Measurements from ENCODE around the gene RGPD4.
A peak's percentile ranks its signal among the peaks of the same experiment; 100 is the strongest.
"Not testable (repeated sequence)": the region's sequence is repeated elsewhere in the genome, so short reads cannot be mapped to it uniquely, and the experiment has no call there.

RGPD4 gene

DNA sequence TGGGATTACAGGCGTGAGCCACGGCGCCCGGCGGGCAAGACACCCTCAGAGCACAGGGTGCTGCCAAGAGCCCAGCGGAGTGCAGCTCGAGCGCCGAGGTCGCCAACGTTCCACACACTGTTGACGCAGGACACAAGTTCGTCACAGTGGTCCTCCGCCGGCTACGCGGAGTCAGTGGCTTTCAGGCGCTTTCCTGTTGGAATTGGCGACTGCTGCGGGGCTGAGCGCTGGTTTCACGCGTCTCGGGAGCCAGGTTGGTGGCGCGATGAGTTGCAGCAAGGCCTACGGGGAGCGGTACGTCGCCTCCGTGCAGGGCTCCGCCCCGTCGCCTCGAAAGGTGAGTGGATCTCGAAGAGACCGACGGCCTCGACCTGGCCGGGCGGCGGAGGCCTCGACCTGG, at the start of gene RGPD4:
RGPD4 (plus strand) TSS at position 144 of the 400 bp plus-strand sequence; CDS start at position 266, 122 bp downstream.
- not testable (repeated sequence) for DNase-seq (ENCODE audit: low spot score)

DNA sequence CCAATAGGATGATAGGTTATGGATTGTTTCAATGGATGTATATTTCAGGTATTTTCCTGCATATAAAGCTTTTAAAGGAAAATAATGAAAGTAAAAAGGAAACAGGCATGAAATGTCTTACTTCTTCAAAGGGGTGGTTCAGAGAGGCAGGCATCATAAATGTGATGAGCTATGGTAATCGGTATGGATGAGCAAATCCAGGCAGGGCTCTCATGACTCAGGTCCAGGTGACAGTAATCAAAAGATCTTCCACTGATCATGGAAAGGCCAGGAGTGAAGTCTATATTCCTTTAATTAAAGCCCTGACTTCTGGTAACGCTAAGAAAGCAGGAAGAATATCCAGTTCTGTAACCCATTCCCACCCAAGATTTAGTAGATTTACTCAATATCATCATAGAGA, 48.7 kb upstream of the RGPD4 start:
- no peak for DNase-seq (ENCODE audit: low spot score)

DNA sequence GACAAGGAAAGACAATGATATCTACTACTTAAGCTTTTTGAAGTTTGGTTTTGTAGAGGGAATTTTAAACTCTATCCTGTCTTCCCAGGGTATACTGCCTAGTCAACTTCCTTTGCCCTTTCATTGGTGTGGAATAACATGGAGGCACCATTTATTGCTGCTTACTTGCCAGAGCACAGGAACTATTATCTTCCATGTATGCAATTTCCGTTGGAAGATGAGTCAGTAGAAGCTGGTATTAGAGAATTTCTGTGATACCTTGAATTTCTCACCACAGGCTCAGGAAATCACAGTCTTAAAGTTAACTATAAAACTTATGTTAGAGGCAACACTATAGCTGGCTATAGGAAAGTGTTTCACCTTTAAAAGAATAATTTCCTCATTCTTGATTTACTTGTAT, 40.9 kb upstream of the RGPD4 start:
- no peak for DNase-seq (ENCODE audit: low spot score)

DNA sequence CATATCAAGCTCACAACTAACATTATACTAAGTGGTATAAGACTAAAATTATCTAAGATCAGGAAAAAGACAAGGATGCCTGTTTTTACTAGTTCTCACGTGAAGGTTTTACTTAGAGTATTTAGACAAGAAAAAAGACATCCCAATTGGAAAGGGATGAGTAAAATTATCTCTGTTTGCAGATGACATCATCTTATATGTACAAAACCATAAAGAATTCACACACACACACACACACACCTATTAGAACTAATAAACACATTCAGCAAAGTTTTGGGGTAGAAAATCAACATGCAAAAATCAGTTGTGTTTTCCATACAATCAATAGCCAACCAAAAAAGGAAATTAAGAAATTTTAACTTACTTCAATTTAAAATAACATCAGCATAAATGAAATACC, 35.9 kb upstream of the RGPD4 start:
- DNase-seq (ENCODE audit: low spot score), result no peak

DNA sequence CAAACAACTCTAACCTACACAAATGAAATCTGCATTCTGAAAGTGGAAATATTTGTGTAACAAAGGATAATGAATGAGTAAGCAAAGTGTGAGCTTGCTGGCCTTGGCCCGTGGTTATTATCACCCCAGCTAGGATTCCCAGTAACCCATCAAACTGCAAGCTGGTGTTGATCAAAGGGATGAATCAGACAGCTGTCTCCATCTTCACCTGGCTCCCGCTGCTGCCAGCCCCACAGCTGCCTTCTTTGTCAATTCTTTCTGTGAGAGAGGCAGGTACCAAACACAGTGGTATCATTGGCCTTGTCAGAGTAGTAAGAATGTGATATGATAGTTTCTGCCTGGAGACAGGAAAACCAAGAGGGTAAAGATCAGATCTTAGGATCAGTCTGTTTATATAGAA, 25.2 kb upstream of the RGPD4 start:
- peak; percentile 73 for DNase-seq (ENCODE audit: low spot score)

DNA sequence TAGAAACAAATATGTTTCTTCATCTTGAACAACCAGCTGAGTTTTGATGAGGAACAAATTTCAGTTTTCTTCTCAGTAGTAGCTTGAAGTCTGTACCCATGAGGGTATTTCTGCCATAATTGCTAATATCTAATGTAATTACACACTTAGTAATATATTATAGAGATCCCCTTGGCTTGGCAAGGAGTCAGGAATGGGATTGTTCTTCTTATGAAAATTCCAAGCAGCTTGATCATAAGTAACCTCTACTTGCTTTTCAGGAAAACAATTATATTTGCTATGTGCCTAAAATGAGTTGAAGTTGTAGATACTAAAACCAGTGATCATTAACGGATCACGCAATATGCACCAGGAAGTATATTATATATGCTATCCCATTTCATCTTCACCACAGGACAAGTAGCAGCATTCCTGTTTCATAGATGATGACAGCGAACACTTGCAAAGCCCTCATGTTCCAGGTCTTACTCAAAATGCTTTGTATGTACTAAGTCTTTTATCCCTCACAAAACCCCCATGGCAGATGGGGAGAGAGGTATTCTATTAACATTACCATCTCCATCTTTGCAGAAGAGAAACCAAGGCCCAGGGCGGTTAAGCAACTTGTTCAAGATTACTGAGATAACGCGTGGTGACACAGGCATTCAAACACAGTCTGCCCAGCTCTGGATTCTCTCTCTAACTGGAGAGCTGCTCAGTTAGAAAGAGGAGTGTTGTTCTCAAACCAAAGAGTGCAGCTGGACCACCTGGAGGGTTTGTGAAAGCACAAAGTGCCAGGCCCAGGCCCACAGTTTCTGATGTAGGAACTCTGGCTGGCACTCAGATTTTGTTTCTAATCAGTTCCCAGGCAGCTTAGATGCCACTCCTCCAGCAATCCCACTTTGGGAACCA, 21.8 kb upstream of the RGPD4 start:
- no peak for DNase-seq (ENCODE audit: low spot score)

DNA sequence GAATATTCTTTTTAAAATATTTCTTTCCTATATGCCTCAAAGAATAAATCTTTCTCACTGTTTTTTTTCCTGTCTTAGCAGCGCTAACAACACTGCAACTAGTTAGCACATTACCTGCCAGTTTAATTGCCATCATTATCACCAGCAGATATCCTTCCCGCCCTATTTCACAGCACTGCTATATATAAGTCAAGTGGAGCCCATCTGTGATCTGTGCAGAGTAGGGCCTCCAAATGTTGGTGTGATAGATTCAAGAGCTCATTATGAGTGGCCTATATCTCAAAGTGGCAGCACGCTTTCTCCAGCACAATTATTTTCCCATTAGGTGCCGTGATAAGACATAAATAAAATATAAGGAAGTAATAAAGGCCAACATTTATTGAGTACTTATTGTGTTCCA, 19.8 kb upstream of the RGPD4 start:
- DNase-seq (ENCODE audit: low spot score), result no peak

DNA sequence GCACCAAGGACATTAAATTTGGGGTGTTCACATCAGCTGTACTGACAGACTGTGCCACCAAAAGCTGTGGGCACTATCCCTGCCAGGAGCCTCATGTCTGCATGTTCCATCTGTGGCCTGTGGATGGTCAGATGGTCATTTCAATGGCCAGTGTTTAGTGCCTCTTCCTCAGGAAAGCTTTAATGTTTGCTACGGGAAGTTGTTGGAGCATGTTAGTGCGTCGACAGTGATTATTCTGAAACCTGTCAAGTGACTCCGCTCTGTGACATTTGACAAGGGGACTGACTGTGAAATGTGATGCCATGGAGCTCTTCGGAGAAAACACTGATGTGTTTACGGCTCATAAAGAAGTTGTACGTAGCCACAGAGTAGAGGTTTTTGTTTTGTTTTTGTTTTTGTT, 18.7 kb upstream of the RGPD4 start:
- no peak for DNase-seq (ENCODE audit: low spot score)

DNA sequence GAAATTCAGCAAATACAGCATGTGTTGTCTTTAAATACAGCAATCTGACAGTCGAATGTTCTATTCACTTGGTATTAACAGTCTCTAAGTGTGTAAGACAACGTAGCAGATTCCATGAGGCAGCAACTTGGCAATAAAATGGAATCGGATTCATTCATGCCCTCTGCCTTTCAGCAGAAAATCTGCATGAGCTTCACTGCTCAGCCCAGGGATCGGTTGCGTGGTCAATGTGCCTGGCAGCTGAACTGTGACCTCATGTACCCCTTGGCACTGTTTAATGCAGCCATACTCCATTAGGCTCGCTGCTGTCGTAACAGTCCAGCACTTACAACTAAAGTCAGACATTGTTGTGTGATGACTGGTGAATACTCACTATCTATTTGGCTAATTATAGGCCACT, 17.7 kb upstream of the RGPD4 start:
- DNase-seq (ENCODE audit: low spot score), result peak; percentile 18

DNA sequence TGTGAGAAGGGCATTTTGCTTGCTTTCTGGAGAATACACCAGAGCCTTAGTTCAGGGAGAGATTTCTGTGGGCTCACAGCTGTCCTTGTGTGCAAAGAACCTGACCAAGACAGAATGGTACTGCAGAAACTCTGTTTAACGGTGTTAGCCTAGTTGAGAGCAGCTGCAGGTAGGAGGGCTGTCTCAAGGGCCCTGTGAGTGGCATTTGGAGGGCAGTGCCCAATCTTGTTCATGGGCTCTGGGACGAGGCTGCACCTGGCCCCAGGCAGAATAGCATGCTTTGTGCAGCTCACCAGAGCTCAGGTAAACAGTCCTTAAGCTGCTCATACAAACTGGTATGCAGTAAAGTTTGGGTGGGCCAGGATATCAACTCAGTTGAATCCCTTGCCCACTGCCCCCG, 16.9 kb upstream of the RGPD4 start:
- DNase-seq (ENCODE audit: low spot score), result no peak

DNA sequence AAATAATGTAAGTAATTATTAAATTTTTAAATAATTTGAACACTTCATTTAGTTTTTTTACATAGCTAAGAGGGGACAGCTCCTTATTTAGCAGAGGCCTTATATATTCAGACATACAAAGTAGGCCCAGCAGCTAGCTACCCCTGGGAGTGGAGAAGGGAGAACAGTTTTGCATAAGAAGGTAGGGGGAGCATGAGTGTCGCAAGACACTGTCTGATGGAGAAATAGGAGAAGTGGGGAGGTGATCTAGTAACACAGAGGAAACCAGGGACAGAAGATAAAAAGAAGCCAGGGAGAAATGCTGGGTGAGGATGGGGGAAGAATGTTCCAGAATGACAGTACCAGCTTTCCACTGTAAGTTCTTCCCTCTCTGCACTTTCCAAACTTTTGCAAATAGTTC, 16.0 kb upstream of the RGPD4 start:
- no peak for DNase-seq (ENCODE audit: low spot score)

DNA sequence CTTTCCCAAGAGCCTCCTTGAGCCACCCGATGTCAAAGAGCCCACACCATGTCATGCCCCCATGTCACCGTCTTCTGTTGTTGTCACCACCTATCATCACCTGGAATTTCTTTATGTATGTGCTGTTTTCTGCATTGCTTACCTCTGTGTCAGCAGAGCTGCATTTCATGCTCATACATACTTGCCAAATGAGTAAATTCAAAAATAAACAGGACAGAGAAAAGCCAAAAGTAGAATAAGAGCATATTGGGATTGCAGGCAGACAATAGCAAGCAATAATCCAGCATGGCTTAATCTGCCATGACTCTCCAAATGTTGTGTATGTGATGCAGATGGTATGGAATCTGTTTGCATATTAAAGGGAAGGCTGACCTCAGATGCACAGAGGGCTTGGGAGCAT, 15.3 kb upstream of the RGPD4 start:
- DNase-seq (ENCODE audit: low spot score), result no peak

DNA sequence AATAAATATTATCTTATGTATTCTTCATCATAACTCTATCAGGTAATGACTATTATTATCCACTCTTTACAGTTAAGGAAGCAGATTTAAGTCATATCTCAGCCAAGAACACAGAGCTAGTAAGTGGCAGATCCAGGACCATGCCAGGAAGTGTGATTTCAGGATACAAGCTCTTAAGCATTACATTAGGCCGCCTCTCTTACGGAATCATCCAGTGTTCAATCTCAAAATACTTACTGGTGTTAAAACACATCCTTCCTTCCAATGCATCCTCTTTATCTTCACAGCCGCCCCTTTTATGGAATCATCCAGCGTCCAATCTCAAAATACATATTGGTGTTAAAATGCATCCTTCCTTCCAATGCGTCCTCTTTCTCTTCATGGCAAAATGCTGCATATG, 14.7 kb upstream of the RGPD4 start:
- no peak for DNase-seq (ENCODE audit: low spot score)

DNA sequence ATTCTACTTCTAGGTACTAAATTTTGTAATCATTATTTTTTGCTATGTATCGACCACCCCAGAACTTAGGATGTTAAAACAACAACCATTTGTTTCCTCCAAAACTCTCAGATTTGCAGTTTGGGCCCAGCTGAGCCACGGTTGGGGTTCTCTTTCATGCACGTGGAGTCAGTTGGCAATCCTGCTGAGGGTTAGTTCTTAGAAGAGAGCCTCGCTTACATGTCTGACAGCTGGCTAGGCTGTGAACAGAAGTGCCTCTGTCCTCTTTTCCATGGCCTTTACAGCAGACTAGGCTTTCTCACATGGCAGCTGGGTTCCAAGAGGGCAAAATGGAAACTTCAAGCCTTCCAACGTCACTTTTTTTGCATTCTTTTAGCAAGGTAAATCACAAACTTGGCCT, 9.3 kb upstream of the RGPD4 start:
- DNase-seq (ENCODE audit: low spot score), result no peak

DNA sequence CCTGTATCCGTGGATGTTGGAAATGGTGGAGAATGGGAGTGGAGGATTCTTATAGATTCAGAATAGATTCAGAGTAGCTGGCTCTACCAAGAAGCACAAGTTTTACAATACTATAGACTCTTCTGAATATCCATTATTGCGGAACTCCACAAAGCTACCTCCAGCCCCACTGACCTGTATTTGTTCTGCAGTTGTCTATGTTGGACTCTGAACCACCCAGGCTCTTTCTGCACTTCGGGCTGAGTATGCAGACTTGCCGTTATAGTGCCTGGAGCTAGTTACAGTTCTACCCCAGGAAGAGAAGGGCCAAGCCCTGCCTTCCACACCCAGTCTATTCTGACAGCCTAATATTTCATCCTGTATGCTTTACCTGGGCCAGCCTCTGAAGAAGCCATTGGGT, 4.4 kb upstream of the RGPD4 start:
- DNase-seq (ENCODE audit: low spot score), result no peak

DNA sequence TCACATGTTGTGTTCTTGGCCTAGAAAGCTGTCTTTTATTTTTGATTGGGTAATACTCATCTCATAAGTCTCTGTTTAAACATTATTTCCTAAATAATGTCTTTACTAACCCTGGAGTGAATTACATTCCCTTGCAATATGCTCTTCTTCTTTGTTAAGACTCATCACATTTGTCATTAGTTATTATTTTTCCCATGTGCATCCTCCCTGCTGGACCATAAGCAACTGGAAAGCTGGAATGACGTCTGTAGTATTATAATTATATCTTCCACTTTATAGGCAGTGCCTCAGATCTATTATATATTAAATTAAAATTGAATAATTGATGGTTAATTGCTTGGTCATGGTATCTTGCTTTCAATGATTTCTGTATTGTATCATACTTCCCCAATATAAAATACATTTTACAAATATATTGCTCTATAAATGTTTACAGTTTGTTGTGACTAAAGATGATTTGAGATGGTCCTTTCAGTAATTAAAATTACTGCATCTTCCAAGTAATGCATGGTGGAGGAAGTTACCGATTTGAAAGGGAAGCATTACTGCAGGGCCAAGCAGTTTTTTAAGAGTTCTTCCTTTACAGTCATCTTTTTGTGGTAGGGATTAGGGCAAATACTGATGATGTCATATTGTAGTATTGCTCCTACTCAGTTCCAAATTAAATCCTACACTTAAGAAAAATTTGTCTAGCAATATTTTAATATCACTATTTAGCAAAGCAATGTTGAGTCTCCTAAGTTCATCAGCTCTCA, 2.1 kb upstream of the RGPD4 start:
- DNase-seq (ENCODE audit: low spot score), result no peak

DNA sequence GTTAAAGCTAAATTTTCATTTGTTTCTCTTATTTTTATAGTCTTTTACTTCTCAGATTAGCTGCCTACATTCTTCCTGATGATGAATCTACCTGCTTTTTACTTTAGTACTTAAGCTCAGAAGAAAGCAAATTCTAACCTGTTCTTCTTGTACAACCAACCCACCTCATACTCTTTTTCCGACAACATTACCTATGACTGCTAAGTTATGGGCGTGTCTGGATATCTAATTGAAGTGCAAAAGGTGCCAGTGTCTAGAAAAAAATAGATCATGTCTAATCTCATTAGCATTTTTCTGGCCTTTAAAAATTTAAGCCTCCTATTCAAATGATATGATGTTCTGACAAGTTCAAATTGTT, 1.5 kb upstream of the RGPD4 start:
- DNase-seq (ENCODE audit: low spot score), result no peak

DNA sequence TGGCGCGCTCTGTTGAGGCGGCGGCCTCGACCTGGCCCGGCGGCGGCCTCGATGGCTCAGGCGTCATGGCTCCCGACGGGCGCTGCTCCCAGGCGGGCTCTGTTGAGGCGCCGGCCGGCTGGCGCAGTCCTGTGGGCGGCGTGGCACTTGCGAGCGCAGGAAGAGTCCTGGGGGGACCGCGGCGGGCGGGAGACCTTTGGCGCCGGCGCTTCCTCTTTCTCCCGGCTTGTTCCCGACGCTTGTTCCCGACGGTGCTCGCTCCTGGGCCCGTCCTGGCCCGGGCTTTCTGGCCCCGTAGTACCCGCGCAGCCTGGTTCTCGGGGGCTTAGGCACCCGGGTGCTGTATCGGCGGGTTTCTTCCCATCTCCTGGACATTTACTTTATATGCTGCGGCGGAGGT, 2.8 kb downstream of the RGPD4 start:
- not testable (repeated sequence) for DNase-seq (ENCODE audit: low spot score)

DNA sequence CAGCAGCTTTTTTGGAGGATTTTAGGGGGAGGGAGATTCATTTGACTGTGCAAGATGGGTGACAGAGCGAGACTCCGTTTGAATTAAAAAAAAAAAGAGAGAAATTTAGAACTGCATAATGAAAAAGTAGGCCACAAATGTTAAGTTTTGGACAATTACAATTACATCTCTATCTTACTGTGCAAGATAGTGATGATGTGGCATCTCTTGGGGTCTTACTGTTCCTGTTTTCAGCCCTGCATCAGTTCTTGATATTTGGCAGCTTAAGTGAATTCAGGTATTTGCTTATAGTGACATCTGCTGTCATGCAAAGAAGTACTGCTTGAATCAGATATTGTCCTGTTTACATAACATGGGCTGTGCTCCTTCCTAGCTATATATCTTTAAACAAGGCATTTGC, 6.5 kb downstream of the RGPD4 start:
- DNase-seq (ENCODE audit: low spot score), result not testable (repeated sequence)

DNA sequence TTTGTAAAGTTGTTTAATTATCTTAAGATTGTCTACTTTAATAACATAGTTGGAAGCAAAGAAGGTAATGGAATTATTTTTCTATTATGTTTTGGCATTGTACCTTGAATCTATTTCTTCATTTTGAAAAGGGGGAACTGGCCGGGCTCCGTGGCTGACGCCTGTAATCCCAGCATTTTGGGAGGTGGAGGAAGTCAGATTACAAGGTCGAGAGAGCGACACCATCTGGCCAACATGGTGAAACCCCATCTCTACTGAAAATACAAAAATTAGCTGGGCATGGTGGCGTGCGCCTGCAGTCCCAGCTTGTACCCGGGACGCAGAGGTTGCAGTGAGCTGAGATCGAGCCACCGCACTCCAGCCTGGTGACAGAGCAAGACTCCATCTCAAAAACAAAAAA, 6.9 kb downstream of the RGPD4 start:
- not testable (repeated sequence) for DNase-seq (ENCODE audit: low spot score)

DNA sequence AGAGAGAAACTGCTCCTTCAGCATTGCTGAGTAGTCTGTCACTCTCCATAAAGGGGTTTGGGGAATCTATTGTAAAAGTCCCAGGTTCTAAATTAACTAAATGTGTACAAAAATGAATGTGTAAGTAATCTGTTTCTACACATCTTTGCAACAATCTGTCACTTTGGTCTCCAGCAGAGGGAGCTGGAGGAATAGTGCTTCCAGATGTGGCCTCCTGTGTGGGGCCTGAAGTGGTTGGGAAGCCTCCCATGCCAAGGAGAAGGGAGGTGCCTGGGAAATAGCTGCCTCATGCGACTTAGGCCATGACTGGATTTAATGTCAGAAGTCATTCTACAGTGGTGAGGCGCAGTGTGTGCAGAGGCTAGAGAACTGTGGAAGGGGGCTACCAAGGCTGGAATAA, 89.4 kb downstream of the RGPD4 start:
- DNase-seq (ENCODE audit: low spot score), result not testable (repeated sequence)

DNA sequence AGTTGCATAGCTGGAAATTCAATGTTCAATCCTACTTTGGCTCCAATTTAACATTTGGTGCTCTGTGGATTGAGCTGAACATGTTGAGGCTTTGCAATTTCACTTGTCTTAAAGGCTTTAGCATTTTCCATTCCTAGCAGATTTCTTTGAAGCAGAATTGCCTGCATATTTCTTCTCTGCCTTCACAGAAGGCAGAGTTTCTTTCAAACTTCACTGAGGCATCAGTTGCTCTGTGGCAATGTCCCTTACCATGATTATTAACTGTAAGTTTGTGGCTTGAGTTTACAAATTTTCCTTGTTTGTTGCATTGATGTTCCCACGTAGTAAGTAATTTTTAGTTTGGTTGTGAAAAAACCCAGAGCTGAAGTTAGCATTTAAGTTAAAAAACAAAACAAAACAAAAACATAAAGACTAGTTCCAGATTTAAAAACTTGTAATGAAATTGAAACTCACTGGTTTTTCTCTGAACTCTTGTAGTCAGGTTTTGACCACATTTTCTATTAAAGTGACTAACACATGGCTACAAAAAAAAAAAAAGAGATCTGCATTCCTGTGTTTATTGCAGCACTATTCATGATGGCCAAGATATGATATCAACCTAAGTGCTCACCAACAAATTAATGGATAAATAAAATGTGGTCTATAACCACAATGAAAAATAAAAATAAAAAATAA, 90.1 kb downstream of the RGPD4 start:
- not testable (repeated sequence) for DNase-seq (ENCODE audit: low spot score)

DNA sequence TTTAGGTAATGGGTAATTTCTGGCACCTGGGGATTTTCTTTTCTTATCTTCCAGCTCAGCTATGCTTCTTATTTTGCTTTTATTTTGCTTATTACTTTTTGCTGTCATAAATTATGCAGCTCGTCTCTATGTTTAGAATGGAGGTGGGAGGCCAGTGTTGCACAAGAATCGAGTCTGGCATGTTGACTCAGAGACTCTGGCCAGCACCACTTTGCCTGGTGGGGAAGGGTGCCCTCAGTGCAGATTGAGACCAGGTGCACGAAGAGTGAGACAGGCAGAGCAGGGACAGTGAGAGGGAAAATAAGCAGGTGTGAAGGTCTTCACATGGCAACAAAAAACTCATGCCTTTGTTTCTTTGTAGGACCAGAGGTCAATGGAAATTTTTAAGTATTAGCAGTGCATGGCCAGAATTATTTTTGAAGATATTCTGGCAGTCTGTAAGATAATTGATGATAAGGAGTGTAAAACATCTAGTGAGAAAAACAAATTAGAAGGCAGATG, 100.4 kb downstream of the RGPD4 start:
- no peak for DNase-seq (ENCODE audit: low spot score)

Data from SW480 (cell line).